Activated CD8-positive, alpha-beta memory T cell treated with anti-CD3 and anti-CD28 coated beads for 1 hour (primary cell): ENCODE results near the gene CCDC12.

ENCODE experiments used
- DNase-seq, 2 donors: peaks; one replicate each; pipeline ENCODE4 v3.0.0-alpha.2; 2020; ENCODE audit warnings: low read depth in 1 of 2; ENCODE audit errors: extremely low read depth in 1 of 2

The CCDC12 gene

DNA sequence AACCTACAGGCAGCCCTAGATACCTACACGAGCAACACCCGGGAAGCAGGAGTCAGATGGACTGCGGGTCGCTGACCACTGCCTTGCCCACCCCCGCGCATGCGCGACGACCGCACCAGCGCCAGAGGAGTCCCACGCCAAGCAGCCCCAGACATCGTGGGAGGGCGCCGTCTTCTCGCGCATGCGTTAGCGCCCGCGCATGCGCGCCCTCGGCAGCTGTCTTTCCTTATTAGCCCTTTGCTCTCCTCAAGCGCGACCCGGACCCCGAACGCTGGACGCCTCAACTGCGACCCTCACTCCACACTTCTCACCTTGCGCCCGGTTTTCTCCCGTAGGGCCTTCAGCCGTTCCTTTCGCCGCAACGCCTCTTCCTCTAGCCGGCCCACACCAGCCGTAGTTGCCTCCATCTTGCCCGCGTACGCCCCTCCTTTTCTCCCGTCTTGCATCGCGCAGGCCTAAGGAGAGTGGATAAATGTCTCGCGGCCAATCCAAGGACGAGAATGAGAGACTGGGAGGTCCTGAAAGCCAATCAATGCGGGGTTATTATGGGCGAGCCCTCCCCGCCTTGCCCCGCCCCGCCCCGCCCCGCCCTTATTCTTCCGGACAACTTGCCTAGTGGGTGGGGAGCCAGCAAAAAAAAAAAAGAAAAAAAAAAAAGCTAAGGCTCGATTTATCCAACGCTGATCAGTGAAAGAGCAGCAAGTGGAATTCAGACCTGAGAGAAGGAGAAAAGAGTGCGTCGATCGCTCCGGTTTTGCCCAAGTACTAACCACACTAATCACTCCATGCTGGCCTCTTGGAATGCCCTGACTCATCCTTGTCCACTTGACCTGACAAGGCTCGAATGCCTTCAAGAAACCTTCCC lies at the start of gene CCDC12:
CCDC12 (minus strand) TSS at position 420 of the 865 bp plus-strand sequence; CDS start at position 407, 13 bp downstream.
- peak; percentile 79 to 86 for DNase-seq

DNA sequence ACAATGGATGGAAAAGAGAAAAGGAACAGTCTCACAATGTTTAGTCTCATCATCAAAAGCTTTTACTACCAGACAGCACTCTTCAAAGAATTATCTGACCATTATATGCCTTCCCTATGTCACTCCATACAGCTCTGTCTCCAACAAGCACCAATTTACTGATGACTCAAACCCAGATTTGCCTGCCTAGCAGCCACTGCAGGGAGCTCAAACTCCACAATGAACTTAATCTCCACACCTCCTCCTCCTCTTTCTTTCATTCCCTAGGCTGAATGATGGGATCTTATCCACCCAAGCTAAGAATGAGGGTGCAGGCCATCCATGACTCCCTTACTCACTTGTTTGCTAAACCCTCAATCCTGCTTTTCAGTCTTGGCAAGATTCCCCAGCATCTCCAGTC lies 48.4 kb upstream of the CCDC12 start:
- no peak for DNase-seq

DNA sequence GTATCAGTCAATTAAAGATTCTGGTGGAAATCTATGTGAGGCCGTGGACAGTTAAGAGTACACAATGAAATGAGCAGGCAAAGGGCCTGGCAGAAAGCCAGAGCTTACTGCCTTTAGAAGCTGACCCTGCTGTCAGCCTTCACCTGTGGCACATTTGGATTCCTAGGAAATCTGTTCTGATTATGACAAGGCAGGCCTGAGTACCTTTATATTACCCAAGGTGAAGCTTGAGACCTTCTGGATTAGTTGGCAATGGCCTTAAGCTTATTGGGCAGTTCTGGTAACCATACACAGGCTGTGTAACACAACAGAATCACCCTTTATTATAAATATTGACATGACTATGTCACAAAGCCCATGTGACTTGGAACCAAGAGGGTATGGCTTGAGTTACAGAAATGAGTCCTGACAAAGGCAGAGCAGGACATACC lies 46.1 kb upstream of the CCDC12 start:
- DNase-seq, result no peak

DNA sequence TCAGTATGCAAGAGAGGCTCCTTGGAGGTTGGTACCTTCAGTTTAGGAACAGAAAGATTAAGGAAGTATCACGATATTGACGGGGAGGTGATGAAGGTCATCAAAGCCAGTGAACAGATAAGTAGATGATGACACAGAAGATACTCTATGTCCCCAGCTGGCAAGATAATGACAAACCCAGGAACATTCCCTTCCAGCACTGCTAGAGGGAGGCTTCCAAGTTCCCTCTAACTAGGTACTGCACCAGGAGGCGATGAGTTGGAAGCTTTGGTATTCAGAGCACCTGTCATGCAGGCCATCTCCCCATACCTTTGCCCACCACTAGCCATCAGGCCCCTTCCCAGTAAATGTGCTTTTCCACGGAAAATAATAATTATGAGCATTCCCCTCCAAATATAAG lies 43.8 kb upstream of the CCDC12 start:
- DNase-seq, result no peak

DNA sequence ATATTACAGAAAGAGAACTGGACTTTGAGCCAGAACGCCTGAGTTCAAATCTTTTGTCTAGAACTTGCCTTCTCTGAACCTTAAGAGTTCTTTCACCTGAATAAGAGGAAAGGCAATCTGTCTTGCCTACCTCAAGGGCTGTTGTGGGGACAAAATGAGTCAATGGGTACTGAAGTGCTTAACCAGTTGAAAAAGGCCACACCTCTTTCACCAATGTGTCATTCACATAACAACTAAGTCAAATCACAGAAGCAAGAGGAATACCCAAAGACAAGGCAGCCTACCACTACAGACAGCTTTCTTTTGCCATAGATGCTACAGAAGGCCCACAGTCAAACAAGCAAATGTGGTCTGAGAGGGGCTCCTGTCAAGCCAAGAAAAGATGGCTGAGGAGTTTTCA lies 42.7 kb upstream of the CCDC12 start:
- no peak for DNase-seq

DNA sequence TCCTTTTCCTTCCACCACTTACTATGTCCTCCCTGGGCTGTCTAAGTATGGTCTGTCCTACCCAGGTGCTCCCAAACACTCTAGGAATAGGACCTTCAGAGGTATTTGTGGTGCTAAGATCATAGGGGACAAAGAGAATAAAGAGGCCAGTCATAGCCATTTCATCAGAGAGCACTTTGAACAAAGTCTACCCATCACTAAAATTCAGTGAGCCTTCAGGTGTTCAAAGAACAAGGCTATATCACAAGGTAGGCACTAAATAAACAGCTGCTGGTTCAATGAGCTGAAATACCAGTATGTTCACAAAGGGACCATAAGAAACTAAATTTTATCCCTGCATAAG lies 41.7 kb upstream of the CCDC12 start:
- DNase-seq, result no peak

DNA sequence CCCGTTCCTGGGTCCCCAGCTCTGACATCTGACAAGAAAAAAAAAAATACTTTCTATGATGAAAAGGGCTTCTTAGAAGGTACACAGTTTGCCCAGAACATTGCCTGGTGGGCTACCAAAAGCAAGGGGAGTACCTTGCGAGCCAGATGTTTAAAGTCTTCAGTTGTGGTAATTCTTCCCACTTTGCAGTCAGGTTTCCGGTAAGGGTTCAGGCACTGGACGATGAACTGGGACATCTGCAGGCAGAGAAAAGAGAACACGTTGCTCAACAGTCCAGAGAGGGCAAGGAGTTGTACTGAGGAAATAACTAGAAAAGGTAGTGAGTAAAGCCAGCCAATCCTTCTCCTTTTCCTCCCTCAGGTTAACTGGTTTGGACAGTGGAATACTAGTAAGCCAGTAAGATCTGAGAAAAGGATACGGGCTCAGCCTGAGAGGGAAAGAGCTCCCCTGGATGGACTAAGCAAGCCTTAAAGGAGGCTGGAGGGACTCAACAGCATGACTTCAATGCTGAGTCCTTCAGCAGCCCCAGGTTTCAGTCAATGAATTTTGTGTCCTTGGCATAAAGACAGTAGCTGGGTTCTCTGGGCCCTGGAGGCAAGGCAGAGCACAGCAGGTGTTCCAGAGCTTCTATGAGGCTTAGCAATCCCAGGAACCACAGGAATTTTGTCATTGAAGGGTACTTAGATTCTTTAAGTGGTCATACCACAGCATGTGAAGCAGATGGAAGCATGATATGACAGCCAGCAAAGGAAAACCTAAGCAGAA lies 41.1 kb upstream of the CCDC12 start:
- DNase-seq, result no peak

DNA sequence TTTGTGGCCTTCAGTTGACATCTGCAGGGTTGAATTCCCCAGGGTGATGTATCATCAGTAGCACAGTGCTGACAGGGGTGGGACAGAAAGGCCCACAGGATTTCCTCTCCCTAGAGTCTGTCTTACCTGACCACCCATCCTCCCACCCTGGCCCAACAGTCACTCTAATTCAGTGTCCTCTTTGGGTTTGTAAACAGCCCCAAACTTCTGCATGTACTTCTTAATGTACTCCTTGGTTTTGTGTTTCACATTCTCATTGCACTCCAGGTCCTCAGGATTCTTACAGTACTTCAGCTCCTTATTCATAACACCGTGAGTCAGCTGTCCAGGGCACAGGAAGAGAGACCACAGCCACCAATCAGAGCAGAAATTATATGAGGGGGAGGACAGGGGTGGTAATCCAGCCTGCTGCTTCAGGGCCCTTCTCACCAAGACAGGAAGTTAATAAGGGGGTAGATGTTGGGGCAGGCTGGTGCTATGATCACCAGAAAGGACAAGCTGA lies 40.4 kb upstream of the CCDC12 start:
- DNase-seq, result no peak

DNA sequence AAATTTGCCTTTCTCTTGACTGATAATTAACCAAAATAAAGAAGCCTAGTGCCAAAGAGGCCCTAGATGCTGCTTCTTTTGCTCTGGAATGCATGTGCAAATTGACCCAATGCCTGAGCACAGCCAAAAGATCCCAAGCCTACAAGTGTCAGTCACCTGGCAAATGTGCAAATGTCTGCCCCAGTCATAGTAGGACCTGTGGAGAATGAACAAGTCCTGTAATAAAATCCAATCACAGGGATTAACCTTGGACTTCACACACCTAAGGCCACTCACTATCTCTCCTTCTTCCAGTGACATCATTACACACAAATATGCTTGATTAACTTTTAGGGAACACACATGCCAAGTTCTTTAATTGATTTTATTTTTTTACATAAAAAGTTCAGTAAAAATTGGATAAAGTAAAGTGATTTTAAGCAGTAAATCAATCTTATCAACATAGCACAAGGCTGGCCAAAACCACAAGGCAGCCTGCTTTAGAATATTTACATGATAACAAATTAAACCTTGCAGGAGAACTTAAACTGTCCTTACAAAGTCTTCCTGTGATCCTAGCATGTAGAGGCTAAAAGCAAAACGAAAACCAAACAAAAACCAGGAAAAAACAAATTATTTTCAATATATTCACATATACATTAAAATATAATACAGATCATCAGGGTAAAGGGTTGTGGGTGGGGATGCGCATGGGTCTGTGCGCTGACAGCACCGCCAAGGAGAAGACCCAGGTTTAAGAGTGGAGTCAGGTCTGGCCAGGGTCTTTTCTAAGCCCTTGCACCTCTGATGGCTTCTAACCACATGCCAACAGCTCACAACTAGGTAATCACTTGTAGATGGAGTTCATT lies 39.8 kb upstream of the CCDC12 start:
- no peak for DNase-seq

DNA sequence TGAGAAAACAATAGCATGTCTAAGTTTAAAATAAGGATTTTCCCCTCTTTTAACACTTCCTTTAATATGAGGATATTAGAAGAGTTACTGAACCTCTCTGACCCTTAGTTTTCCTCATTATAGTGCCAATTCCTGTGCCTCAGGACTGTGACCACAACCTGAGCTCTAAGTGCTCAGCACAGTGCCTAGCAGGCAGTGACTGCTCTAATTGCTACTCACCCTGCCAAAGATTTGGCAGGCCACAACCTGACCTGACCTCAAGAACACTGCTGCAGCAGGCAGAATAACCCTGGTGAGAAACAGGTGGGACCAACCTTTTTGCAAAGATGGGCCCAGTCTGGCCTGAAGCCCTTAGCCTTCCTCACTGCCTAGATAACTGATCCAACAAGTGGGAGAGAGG lies 38.6 kb upstream of the CCDC12 start:
- DNase-seq, result no peak

DNA sequence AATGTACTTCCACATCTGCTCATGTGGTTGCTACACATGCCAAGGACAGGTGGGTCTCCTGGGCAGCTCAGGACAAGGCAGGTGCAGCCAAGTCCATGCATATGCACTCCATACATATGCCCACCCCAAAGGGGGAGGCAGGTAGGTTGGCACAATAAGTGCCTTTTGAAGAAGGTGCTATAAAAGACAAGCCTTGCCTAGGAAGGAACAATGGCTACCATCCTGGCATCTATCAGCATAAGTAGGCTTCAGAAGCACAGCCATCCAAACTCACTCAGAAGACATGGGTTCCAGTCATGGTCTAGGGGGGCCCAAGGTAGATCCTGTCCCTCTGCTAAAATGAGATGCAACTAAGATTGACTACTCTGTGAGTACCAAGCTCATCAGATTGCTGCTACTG lies 37.5 kb upstream of the CCDC12 start:
- DNase-seq, result no peak

DNA sequence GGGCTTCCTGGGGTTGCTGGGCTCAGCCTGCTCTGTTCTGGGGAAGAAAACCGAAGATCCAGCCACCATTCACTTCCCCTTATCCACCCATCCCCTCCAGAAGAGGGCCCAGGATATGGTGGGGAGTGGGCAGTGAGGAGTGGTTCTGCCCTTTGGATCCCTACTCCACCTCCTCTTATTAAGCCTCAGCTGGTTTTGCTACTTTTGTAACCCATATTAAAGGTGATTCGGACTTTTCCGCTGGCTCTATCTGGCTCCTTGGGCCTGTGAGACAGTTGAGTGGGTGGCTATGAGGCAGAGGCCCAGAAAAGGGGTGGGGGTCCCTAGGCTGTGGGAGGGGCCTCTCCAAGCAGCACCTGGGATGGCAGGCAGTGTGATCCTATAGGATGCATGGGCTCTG lies 36.7 kb upstream of the CCDC12 start:
- no peak for DNase-seq

DNA sequence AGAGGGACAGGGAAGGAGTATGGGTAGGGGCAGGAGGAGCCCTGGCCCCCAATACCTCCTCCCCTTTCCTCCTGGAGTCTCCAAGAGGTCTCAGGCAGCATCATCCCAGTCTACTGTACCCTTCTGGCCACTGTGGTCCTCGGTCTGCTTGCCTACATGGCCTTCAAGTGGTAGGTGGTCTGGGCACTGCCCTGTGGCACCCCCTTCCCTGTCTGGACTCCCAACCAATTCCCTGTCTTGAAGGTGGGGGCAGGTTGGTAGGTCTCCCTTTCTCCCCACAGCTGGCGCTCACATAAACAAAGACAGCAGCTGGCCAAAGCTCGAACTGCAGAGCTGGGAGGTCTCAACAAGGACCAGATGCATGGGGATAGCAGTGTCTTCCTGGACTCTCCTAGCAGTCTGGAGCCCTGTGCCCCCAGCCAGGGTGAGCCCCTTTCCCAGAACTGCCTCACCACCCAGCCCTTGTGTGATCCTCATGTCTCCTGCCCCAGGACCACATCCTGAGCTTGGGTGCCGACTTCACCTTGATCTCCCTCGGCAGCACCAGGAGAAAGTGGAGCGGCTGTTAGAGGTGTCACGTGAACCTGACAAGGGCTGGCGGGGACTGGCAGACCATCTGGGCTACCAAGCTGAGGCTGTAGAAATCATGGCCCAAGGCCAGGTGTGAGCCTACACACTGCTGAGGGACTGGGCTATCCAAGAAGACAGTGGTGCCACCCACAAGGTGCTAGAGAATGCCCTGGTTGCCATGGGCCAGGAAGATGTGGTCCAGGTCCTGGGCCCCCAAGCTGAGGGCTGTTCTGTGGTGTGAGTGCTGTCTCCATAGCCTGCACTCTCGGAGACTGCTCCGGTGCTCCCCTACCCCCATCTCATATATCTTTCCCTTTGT lies 36.0 kb upstream of the CCDC12 start:
- no peak for DNase-seq

DNA sequence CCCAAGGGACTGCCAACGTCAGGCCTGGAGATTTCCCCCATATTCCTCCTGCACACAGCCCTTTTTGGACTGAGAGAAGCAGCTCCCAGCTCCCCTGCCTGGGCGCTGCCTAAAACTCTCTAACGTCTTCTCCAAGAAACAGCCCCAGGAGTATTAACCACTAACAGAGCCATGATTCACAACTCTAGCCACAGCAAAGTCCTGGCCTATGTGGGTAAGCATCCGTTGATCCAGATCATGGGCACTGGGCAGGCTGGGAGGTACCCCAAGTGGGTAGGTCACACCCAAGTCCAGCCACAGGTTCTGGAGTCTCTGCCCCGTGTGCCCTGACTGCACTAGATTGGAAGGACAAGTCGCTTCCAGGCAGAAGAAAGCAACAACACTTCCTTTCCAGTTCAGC lies 34.8 kb upstream of the CCDC12 start:
- no peak for DNase-seq

DNA sequence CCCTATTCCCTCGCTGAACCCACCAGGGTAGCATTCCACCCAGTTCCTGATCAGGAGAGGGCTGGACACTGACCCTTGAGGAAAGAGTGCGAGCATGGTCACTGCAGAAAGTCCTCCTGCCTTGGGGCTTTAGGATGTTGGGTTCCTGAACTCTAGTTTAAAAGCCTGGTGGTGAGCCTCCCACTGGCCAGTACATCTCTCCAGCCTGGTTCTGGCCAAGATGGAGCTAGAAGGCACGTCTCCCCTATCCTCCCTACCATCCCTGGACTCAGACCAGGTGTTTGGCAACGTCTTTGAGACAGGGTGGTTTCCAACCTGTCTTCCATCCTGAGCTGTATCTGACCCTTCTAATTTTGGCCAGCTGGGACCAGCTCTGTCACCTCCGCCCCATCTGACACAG lies 34.4 kb upstream of the CCDC12 start:
- no peak for DNase-seq

DNA sequence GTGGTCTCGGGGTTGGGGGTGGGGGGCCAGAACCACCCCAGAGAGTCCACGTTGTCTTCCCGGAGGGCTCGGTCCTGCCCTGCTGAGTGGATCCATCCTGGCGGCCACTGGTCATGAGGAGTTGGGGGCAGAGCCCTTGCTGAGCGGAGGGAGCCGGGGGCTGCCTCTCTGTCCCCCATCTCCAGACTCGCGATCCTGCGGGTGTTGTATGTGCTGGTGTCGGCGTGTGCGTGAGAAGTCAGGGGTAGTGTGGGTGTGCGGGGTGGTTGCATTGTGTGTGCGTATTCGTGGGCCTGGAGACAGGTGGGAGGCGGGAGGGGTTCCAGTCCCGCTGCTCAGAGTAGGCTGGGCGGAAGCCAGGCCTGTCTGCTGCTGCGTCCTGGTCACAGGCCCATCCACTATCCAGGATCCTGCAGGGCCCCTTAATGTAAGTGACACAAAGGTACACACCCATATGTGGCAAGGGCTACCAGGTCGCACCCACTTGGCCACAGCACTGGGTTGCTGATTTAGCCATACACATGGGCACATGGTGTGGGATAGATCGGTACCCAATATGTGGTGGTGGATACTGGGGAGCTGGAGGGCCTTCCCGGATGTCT lies 33.7 kb upstream of the CCDC12 start:
- DNase-seq, result no peak

DNA sequence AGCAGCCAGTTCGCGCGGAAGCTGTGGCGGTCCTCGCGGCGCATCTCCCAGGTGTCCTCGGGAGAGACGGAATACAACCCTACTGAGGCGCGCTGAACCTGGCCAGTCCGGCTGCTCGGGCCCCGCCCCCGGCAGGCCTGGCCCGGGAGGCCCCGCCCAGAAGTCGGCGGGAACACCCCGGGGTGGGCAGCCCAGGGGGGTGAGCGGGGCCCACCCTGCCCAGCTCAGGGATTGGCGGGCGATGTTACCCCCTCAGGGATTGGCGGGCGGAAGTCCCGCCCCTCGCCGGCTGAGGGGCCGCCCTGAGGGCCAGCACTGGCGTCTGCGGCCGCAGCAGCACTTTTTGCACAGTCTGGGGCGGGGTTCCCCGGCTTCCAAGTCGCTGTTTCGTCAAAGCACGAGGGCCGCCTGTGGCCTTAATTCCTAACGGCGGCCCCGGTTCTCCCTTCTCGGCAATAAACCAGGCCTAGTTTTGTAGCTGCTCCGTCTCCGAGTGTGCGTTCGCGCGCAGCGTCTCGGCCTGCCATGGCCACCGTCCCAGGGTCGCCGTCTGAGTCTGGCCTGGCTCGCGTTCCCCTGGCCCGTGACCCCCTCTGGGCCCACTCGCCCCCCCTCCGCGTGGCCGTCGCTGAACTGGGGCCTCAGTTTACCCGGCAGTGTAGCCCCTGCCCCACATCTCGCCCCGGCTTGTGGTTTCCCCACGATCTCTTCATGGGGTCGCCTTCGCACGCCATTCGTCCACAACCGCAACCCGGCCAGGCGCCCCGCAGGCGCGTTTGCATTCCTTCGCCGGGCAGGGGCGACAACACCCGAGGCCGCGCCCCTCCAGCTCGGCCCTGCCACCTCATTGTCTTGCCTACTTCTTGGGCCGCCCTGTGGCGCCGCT lies 32.9 kb upstream of the CCDC12 start:
- DNase-seq, result peak; percentile 60 to 68

DNA sequence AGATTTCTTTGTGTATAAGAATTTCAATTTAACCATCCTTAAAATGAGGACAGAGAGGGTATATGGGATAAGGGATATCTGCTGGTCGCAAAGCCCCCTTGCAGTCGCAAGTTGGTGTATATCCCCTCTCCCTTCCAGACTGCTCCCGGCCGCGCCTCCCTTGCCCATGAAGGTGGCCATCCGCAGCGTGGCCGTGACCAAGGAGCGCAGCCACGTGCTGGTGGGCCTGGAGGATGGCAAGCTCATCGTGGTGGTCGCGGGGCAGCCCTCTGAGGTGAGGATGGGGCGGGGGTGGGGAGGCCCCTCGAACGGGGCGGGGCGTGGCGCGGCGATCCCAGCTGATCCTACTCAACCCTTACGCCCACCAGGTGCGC lies 32.3 kb upstream of the CCDC12 start:
- DNase-seq, result no peak
